B cell (primary cell): Measurements from ENCODE around the gene CYP2A6. TPM values are rescaled to one million over a fixed set of nuclear protein-coding genes. Genes with fewer than 3 reads are reported as not detected.
A peak's percentile ranks its signal among the peaks of the same experiment; 100 is the strongest.

Source experiments
- ATAC-seq: fragments of 200-7000 bp; cut with Tn5 transposase; one replicate; pipeline ENCODE4 v1.10.0; 2021; ENCODE audit warnings: low read depth, mild to moderate bottlenecking, moderate number of reproducible peaks, moderate library complexity
- CTCF ChIA-PET: fragments of 350-600 bp; sonication (Branson Sonifier 250); formaldehyde crosslinking; loops from one replicate; lab custom pipeline; 2021; ENCODE audit warnings: antibody characterized with exemption, inconsistent platforms; lab: Charles Lee
- POLR2A ChIA-PET: fragments of 350-600 bp; sonication (Branson Sonifier 250); formaldehyde crosslinking; loops from one replicate; lab custom pipeline; 2021; ENCODE audit warnings: antibody characterized with exemption; lab: Charles Lee
- DNase-seq: peaks from one replicate; pipeline ENCODE4 v3.0.0; 2013
- H2AFZ ChIP-seq: 2 replicates; pipeline ENCODE4 v1.6.1; 2012; ENCODE audit warnings: mild to moderate bottlenecking, low read depth, low read length; ENCODE audit not compliant: insufficient read depth, poor library complexity, severe bottlenecking
- H3K27ac ChIP-seq, 2 donors: 1 replicate in 1 of 2; 2 replicates in 1 of 2; pipeline ENCODE4 v1.5.1; 2012 to 2013; ENCODE audit warnings: low read length in 2 of 2, mild to moderate bottlenecking in 2 of 2, moderate library complexity in 1 of 2
- H3K27me3 ChIP-seq, 4 experiments: fragments of 200-600 bp in 1 of 4; sonication (generic) in 1 of 4; replicated peaks in 1 of 4; 1 replicate in 2 of 4; 2 replicates in 2 of 4; pipeline versions ENCODE4 v1.6.1 to v1.7.0; 2013 to 2016; ENCODE audit warnings: low read length in 3 of 4, mild to moderate bottlenecking in 2 of 4, mixed read lengths in 1 of 4, moderate library complexity in 1 of 4; ENCODE audit not compliant: insufficient read depth in 4 of 4, control insufficient read depth in 3 of 4; ENCODE audit errors: control extremely low read depth in 1 of 4
- H3K36me3 ChIP-seq, 2 experiments: replicated peaks in 1 of 2; 1 replicate in 1 of 2; 2 replicates in 1 of 2; pipeline versions ENCODE4 v1.6.1 to v1.7.1; 2013; ENCODE audit warnings: low read length in 1 of 2; ENCODE audit not compliant: insufficient read depth in 2 of 2, control insufficient read depth in 1 of 2; ENCODE audit errors: control extremely low read depth in 1 of 2, extremely low read depth in 1 of 2
- H3K4me1 ChIP-seq, 2 donors: fragments of 200-600 bp in 1 of 2; sonication (generic) in 1 of 2; 1 replicate in 1 of 2; 2 replicates in 1 of 2; pipeline versions ENCODE4 v1.5.1 to v1.6.1; 2013 to 2017; ENCODE audit warnings: low read length in 2 of 2; ENCODE audit not compliant: control insufficient read depth in 2 of 2, insufficient read depth in 2 of 2
- H3K4me2 ChIP-seq: replicated peaks from 2 replicates; pipeline ENCODE3; 2012; ENCODE audit warnings: mild to moderate bottlenecking, low read depth, low read length; ENCODE audit not compliant: poor library complexity, severe bottlenecking
- H3K4me3 ChIP-seq, 5 experiments: fragments of 200-600 bp in 1 of 5; sonication (generic) in 1 of 5; 1 replicate in 3 of 5; 2 replicates in 2 of 5; pipeline versions ENCODE4 v1.5.1 to v1.7.0; 2011 to 2016; ENCODE audit warnings: low read length in 4 of 5, mild to moderate bottlenecking in 4 of 5, low read depth in 2 of 5, control low read depth in 1 of 5, moderate library complexity in 1 of 5; ENCODE audit not compliant: insufficient read depth in 1 of 5; ENCODE audit errors: control extremely low read depth in 1 of 5, extremely low read depth in 1 of 5
- H3K79me2 ChIP-seq: fragments of 200-600 bp; sonication (generic); one replicate; pipeline ENCODE4 v1.6.0; 2016; ENCODE audit warnings: low read length; ENCODE audit not compliant: control insufficient read depth, insufficient read depth
- H3K9ac ChIP-seq: fragments of 200-600 bp; sonication (generic); 2 replicates; pipeline ENCODE4 v1.6.1; 2017; ENCODE audit warnings: mild to moderate bottlenecking, low read length, moderate library complexity
- H3K9me3 ChIP-seq, 3 donors: one replicate each; pipeline versions ENCODE4 v1.6.1 to v1.7.1; 2013; ENCODE audit warnings: low read length in 2 of 3; ENCODE audit not compliant: control insufficient read depth in 2 of 3, insufficient read depth in 1 of 3; ENCODE audit errors: control extremely low read depth in 1 of 3
- H4K20me1 ChIP-seq: 2 replicates; pipeline ENCODE4 v1.6.0; 2012; ENCODE audit warnings: mild to moderate bottlenecking, low read length; ENCODE audit not compliant: insufficient read depth, control insufficient read depth, poor library complexity, severe bottlenecking
- H3K27ac Mint-ChIP-seq: one replicate; pipeline ENCODE4 v1.8.0; 2021; ENCODE audit warnings: mixed read lengths
- H3K27me3 Mint-ChIP-seq: one replicate; pipeline ENCODE4 v1.8.0; 2021; ENCODE audit warnings: mixed read lengths
- H3K4me1 Mint-ChIP-seq: one replicate; pipeline ENCODE4 v1.8.0; 2021; ENCODE audit warnings: mixed read lengths
- H3K4me3 Mint-ChIP-seq: one replicate; pipeline ENCODE4 v1.8.0; 2021; ENCODE audit warnings: mixed read lengths
- H3K9me3 Mint-ChIP-seq: one replicate; pipeline ENCODE4 v1.8.0; 2022; ENCODE audit warnings: mixed read lengths; ENCODE audit not compliant: insufficient read depth
- EZH2 ChIP-seq: IDR thresholded peaks from 2 replicates; pipeline ENCODE4 v1.6.1; 2012; ENCODE audit warnings: borderline replicate concordance, low read depth, mild to moderate bottlenecking, moderate library complexity, low read length; ENCODE audit not compliant: insufficient read depth, poor library complexity, severe bottlenecking
- WGBS: methylation state at CpG from one replicate; pipeline ENCODE4 v1.1.5; 2013; ENCODE audit warnings: missing lambda C conversion rate; ENCODE audit not compliant: insufficient coverage; 5-methylcytosine and 5-hydroxymethylcytosine counted together
- intact Hi-C: fragments of 100-400 bp; cut with micrococcal nuclease; formaldehyde crosslinking; loops from one replicate; pipeline ENCODE4 v1.10.0; 2022
- polyA plus RNA-seq: library from polyadenylated mRNA; depleted of rRNA; stranded (reverse); fragments of >200 nt; gene quantifications from 2 replicates; pipeline ENCODE4 v1.2.3, GENCODE V29; 2012
- total RNA-seq, 2 donors: library from RNA; stranded (reverse); fragments of 120-200 nt in 1 of 2; gene quantifications; 1 replicate in 1 of 2; 2 replicates in 1 of 2; pipeline versions ENCODE4 v1.2.3 to v1.2.4, GENCODE V29; 2013 to 2022
- TF ChIP-seq, protein P1 (sequence below): fragments of 200-600 bp; IDR thresholded peaks from one replicate; pipeline ENCODE4 v1.8.0; 2022; ENCODE audit warnings: antibody characterized with exemption, mild to moderate bottlenecking

CYP2A6 gene
- total and polyA plus RNA-seq, 2 donors (not counting 1 experiment from before 2014, with no cell fraction given), result not detected

DNA sequence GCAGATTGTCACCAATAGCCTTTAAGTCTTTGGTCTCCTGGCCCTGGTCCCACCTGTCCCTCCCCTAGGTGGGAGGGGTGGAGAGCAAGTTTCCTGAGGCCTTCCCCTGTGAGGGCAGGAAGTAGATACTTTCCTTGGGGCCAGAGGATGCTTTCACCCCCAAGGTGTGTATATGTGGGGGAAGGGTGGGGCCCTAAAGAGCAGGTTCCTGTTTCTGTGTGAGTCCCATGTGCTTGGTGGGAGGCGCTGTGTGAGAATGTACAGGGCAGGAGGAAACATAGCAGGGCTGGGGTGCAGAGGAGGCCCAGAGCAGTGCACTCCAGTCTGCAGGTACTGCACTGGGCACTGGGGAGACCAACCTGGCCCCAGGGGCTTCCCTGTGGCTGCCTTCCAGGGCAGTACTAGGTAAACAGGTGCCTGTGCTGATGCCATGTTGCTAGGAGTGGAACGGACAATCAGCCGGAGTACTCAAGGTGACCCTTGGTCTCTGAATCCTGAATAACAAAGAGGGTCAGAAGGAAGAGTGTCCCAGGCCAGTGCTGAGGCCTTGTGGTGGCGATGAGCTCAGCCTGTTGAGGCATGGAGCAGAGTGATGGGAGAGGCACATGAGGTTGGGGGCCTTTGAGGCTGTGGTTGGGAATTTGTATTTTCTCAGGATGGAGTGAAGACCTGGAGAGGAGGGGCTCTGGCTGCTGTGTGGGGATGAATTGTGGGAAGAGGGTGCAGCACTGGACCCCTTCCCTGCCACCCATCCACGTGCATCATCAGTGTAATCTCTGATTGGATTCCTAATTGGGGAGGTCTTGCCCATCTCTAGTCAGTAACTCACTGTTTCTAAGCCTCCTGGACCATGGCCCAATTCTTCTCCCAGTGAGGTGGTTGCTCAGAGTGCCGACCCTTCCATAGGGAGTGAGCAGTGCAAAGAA lies 46.1 kb downstream of the CYP2A6 start:
- intact Hi-C loops, result no loop called here
- Histone ChIP-seq H3K9me3 (no peaks in the 10 kb centered on the region), H3K79me2 (peaks cover 98% of the 10 kb centered on the region), H3K9ac (peak overlapping the region; percentile 41), H4K20me1 (peaks cover 91% of the 10 kb centered on the region), H3K4me3 (peak overlapping the region in 4 of 5 experiments; percentile 14 to 41 (median 25)), H3K4me2 (peak overlapping the region; percentile 93), H3K36me3 (peaks cover 0 to 82% of the 10 kb centered on the region in 2 experiments), H3K4me1 (peaks cover 75 to 77% of the 10 kb centered on the region in 2 donors), H3K27ac (peak overlapping the region; percentile 74 to 86), H3K27me3 (no peaks in the 10 kb centered on the region), H2AFZ (no peak overlapping the region)
- ChIA-PET POLR2A (interaction anchor here (0.5 to 2.0 kb wide), 3 partner anchors 27 to 739 kb away, joined by 3 to 11 read pairs (median 3); partner anchors contain the start of gene RAB4B), CTCF (interaction anchor here (0.5 to 4.8 kb wide), 5 partner anchors 16 to 1209 kb away, joined by 3 to 39 read pairs (median 3); partner anchors contain the start of gene RAB4B)
- Mint-ChIP-seq H3K4me1 (peaks cover 81% of the 10 kb centered on the region), H3K27me3 (no peaks in the 10 kb centered on the region), H3K9me3 (no peaks in the 10 kb centered on the region), H3K27ac (peak overlapping the region; percentile 95), H3K4me3 (peak overlapping the region; percentile 74)
- ATAC-seq, result peak; percentile 66
- DNase-seq, result peak; percentile 92
- 72% methylated on average over 5 of the region's 6 CpGs for WGBS
- TF ChIP-seq, protein P1, sequence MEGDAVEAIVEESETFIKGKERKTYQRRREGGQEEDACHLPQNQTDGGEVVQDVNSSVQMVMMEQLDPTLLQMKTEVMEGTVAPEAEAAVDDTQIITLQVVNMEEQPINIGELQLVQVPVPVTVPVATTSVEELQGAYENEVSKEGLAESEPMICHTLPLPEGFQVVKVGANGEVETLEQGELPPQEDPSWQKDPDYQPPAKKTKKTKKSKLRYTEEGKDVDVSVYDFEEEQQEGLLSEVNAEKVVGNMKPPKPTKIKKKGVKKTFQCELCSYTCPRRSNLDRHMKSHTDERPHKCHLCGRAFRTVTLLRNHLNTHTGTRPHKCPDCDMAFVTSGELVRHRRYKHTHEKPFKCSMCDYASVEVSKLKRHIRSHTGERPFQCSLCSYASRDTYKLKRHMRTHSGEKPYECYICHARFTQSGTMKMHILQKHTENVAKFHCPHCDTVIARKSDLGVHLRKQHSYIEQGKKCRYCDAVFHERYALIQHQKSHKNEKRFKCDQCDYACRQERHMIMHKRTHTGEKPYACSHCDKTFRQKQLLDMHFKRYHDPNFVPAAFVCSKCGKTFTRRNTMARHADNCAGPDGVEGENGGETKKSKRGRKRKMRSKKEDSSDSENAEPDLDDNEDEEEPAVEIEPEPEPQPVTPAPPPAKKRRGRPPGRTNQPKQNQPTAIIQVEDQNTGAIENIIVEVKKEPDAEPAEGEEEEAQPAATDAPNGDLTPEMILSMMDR, result no peak
- TF ChIP-seq EZH2, result no peak
